RCC 7860 (cell line): ENCODE results near the gene UBR4.

Experiments used
- DNase-seq: peaks from one replicate; pipeline ENCODE4 v3.0.0-alpha.2; 2015; ENCODE audit warnings: low spot score
- FAIRE-seq: peaks from 2 replicates; lab custom pipeline; 2012; peaks lifted over from hg19 to GRCh38; lab: Jason Lieb, UNC

UBR4 gene

DNA sequence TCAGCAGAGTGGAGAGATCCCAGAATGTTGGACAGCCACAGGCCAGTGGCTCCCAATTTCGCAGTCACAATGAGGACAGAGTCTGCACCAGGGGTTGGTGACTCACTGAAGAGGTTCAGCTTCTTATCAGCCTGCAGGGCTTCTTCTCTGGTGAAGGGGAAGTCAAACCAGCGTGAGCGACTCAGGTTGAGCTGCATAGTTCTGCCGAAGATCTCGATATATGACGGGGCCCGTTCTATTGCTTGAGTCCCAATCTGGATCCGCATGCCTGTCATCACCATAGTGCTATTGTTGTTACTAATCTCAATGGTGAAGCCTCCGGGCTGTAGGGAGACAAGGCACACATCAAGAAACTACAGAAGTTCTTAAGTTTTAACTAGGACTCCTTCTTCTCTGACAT lies 58.5 kb downstream of the UBR4 start:
- DNase-seq, result no peak
- FAIRE-seq, result no peak

DNA sequence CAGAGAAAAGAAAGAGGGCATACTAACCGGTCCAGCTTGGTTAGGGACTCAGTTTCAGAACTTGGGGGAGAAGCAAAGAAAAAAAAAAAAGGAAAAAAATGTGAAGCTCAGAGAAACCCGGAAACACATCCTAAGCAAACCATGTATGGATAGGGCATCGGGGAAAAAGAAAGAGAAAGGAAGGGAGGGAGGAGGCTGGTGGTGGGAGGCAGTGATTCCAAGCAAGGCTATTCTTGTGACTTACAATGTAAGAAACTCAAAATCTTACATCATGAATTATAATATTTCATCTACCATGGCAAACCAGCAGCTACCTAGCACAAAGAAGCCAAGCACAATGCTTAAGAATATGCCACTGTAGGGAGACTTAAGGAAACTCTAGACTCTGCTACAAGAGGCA lies 60.3 kb downstream of the UBR4 start:
- FAIRE-seq (no peak), DNase-seq (no peak)

DNA sequence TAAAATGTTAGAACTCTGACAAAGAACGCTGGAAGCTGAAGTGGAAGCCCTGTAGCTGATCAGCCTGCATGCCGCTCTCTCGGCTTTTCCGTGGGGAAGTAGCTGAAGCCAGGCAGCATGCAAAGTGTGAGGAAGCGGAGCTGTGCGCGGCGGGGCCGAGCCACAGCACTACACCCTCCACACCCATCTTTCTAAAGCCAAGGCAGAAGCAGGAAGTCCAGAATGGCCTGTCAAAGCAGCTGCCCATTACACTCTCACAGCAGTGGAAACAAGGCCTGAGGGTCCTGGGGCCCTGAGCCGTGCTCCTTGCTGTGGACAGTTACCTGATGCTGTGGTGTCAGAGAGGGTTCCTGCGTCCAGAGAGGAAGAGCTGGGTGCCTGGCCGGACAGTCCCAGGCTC lies 69.6 kb downstream of the UBR4 start:
- DNase-seq (no peak), FAIRE-seq (no peak)

DNA sequence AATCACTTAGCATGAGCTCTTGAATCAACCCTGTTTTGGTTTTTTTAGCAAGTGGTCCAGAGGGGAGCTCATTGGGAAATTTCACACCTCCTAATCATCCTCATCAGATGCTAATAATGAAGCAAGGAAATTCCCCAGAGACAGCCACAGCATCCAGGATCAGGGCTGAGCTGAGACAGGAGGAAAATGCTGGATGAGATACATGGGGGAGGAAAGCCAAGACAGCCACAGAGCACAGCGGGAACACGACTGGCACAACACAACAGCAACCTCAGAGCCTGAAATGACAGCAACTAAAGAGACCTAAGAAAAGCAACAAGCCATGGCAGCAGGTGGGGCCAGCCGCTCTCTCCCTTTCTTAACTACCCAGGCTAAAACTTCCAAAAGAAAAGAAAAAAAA lies 70.4 kb downstream of the UBR4 start:
- FAIRE-seq (no peak), DNase-seq (no peak)

DNA sequence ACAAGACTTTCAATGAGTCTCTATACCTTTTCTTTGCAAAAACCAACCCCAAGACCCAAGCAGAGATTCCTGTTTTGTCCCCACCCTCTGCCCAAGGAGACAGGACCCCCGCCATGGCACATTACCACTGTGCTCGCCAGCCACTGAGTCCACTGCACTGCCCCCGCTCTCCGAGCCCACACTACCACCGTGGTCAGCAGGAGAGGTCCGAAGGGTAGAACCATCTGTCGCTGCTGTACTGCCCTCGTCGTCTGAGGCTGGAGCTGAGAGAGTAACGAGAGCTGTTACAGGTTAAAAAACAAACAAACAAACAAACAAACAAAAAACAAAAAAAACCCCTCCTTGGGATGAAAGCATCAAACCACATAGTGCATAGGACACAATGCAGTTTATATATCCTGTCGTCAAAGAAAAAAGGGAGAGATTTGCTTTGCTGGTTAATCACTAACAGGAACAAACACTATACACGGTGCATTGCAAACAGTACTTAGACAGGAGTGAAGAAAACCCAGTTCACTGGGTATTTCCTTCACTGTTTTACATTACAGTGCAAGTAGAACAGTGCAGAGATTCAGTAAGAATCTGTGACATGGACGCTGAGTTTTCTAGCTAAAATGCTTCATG lies 71.0 kb downstream of the UBR4 start:
- FAIRE-seq (no peak), DNase-seq (no peak)

DNA sequence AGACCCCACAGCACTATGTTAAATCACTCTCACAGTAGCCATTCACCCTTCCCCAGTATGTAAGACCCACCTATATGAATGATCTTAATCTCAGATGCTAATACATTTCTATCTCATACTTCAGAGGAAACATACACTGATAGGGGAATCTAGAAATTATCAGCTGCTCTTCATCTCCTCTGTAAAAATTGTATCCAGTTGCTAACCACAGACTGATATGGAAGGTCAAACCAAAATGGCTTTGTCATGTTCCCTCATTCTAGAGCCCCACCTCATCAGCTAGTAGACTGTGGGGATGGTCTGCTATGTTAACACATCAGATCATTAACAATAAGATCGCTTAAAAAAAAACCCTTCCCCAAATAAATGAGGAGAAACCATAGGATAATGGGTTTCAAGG lies 71.7 kb downstream of the UBR4 start:
- no peak for FAIRE-seq
- DNase-seq, result no peak

DNA sequence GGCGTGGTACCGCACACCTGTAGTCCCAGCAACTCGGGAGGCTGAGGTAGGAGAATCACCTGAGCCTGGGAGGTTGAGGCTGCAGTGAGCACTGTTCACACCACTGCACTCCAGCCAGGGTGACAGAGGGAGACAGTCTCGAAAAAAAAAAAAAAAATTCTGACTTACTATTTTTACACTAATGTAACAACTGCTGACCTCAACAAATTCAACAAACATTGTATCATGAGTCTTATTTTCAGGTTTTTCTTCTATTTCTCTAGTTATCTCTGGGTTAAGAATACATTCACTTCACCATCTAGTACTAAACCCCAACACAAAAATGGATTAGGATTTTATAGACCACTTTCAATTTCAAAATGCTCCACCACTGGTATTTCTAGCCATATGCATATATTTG lies 72.9 kb downstream of the UBR4 start:
- FAIRE-seq, result no peak

DNA sequence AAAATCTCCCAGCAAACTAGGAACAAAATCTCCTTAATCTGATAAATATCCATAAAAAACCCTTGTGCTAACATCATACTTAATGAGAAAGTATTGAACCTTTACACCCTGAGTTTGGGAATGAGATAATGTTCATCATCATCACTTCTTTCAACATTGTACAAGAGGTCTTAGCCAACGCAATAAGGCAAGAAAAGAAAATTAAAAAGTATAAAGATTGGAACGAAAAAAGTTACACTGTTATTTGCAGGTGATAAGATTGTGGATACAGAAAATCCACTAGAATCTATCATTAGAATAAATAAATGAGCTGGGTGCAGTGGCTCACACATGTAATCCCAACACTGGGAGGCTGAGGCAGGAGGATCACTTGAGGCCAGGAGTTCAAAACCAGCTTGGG lies 76.7 kb downstream of the UBR4 start:
- FAIRE-seq (no peak), DNase-seq (no peak)

More for the DNA sequence above, 72.9 kb downstream of the UBR4 start:
- DNase-seq, result no peak

DNA sequence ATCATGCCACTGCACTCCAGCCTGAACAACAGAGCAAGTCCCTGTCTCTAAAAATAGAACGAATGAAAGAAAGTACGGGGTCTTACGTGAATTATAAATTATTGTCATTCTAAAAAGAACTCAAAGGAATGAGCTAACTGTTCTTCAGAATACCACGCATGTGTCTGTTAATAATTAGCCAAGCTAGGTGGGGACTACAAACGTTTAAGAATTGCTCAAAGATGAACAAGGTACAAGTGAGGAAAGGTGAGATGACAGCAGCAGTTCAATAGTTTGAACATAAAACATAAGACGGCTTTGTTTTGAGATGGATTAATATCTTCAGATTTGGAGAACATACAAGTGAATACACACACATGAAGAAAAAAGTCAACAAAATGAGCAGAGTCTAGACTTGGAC lies 79.6 kb downstream of the UBR4 start:
- DNase-seq (no peak), FAIRE-seq (no peak)

DNA sequence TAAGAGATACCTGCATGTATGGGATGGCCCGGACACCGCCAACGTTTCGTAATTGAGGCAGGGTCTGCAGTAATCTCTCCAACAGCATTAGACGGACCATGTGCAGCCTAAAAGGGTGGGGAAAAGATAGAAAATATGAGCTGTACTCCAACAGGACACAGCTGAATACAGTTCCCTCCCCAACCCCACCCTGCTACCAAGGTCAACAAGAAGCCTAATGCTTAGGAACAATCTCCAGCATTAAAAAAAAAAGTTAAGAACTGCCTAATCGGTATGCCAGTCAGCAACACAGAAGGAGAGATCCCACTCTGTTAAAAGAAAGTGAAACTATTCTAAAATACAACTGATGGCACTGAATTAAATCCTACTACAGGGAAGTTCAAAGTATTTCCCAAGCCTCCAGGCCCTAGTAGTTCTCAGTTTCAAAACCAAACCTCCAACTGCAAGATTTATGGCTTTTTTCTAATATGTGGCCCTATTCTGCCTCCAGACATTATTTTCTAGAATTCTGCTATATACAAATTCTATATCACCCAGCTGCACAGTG lies 81.0 kb downstream of the UBR4 start:
- DNase-seq (no peak), FAIRE-seq (no peak)

DNA sequence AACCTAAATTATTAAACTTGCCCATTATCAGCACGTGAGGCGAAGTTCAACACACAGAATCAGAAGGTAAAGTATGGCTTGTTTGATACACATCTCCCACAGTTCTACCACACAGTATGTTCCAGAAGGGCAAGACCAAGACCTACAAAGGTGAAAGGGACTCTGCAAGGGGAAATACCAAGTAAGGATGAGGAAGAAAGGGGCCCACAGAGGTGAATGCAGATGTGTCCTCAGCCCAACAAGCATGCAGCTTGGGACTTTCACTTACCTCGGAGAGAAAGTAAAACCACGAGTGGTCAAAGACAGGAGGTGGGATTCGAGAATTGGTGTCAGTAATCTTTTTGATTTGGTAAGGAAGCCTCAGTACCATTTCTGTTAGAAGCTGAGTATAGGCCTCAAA lies 85.8 kb downstream of the UBR4 start:
- FAIRE-seq (no peak), DNase-seq (no peak)

DNA sequence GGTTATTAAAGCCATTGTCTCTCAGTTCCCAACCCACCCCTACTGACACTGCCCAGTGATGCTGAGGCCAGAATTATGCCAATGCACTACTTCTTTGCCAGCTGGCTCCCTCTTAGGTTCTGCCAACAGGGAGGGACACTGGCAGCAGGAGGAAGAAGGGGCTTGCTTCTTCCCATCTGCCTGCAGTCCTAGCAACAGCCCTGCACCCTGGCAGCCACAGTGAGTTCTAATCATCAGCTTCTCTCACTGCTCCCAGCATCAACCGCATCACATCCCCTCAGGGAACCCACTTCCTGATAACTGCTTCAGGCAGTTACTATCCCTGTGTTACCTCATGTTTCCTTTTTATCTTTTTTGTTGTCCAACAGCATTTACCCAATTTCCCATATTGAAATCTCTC lies 86.2 kb downstream of the UBR4 start:
- no peak for FAIRE-seq

DNA sequence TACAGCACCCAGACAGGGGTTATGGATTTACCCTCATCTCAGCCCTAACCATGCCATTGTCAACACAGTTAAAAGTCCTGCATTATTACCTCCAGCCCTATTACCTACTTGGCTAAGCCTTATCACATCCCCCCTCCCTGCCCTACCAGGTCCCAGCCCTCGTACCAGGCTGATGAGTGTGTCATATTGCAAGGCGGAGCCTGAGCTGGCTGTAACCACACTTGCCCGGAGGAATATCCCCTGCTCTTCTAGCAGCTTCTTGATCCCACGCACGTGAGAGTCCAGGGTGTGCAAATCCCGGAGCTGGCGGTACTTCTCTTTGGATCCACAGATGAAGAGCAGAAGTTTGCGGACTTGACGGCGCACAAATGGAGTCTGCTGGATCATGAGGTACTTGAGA lies 87.4 kb downstream of the UBR4 start:
- DNase-seq, result no peak
- FAIRE-seq, result no peak

More for the DNA sequence above, 86.2 kb downstream of the UBR4 start:
- no peak for DNase-seq

DNA sequence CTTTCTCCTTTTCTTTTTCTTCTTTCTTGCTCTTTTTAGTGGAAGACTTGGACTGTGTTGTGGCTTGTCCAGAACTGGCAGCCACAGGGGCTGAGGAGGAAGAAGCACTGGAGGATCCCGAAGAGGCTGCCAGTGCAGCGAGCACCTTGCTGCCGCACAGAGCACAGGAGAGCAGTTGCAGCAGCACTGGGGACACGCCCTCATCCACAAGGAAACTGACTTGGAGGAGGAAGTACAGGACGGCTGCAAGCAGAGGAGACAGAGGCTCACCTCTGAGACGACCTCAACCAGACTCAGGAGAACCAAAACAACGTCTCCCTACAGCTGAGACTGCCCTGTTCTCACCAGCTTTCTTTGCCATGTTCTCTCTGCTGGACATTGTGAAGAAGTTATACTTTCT lies 88.9 kb downstream of the UBR4 start:
- DNase-seq, result no peak
- no peak for FAIRE-seq

DNA sequence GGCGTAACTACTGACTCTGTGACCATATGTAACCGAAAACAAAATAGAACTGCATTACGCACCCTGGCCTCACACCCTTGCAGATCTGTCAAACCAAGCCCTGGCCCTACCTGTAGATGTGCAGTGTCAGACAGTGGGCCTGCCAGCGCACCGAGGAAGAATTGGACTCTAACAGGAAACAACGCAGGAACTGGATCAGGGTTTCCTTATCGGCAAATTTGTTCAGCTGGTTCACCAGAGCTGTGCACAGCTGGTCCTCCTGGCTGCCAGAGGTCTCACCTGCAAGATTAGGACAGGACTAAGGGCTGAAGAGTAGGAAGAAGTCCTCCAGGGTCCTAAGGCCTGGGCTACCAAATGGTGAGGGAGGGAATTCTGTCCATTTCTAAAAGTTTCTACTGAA lies 90.0 kb downstream of the UBR4 start:
- no peak for FAIRE-seq
- no peak for DNase-seq

DNA sequence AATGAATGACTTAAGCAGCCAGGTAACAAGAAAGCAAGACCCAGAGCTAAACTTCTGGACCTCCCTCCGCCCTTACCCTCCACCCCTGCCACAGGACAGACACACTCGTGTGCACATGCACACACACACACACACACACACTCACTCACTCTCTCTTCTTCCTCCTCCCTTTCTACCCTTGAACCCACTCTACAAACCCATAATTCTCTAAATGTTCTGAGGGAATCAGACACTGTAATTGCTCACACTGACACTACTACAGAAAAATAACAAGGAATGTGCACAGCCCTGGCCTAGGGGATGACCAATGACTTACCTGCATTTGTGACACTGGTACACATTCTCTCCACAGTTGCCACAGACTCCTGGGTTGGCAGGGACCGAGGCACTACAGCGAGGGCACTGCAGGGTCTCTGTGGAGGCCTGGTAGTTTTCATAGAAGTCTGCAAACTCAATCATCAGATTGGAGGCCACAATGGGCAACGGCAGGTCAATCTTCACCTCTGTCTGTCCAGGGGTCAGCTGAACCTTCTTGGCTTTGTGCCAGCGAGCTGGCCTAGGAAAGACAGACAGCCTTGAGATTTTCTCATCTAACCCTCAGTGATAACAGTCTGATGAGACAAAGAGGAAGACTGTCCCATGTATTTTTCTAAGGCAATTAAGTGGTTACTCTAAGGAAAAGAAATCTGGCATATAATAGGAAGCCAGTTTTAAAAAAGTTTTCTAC lies 94.8 kb downstream of the UBR4 start:
- FAIRE-seq (no peak), DNase-seq (no peak)

DNA sequence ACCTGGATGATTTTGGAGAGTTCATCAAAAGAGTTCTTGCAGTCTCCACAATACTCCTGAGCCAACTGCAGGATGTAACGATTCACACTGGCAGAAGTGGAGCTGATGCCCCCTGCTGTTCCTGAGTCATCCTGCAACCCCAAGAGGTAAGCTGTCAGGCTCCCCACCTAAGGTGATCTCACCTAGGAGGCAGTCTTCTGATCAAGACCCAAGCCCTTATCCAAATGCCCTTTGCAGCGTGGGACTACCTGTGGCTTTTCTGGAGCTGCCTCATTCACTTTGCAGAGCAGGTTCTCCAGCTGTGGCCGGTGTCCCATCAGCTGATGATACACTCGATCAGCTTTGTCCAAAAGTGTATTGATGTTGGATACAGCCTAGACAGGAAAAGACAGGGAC lies 96.4 kb downstream of the UBR4 start:
- DNase-seq (peak; percentile 55), FAIRE-seq (no peak)

DNA sequence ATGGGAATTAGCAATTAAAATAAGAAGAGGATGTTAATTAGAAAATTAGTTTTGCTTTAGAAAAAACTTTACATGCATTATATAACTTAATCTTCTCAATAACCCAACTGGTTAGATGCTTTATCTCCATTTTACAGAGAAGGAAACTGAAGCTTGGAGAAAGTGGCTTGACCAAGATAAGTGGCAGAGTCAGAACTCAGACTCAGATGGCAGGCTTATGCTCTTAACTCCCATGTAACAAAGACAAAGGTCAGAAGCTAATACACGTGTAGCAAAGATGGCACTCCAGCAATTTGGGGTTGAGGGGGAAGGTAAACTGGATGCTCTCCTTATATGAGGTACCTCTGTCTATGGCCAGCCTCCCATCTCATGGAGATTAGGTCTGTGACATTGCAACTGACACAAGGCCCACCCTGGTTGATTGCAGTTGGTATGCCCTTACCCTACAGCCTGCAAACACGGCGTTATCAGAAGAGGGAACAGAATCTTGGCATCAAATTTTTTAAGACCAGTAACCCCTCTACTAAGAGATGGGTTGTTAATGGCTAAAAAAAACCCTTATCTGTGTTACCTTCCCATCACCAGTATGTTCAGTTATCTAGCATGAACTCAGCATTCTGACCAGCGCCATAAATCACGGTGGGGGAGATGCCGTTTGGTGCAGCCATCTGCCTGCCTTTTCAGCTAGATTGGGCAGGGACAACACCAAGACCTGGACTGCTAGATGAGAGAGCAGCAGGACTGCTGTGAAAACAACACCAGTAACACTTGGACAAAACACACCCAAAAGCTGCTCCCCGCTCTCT lies 97.0 kb downstream of the UBR4 start:
- no peak for FAIRE-seq
- DNase-seq, result no peak

DNA sequence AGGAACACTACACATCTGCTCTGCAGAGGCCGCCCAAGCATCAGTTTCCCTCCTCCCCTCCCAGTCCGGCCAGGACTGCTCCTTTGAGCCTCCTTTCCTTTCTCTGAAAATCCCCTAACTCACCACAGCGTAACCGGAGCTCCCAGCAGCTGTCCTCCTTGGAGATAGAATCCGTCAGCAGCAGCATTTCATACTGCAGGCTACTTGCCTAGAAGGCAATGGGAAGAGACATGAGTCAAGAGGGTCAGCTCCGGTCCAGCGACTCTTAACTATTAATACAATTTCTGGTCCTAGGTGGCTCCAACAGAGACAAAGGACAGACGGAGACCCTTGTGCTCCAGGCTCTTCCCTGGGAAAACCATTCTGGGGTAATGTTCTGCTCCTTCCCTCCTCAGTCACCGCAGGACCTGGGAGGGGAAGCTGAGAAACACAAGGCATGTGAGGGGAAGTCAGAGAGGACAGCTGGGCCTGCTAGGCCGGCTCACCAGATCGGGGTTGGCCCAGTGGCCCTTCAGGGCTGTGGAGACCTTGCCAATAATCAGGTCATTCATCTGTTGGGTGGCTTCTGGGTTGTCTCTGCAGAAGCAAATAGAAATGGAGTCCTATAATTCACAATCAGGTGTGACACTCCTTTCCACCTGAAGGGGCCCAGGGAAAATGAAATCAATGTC lies 99.7 kb downstream of the UBR4 start:
- DNase-seq (peak; percentile 94), FAIRE-seq (peak; percentile 96)

DNA sequence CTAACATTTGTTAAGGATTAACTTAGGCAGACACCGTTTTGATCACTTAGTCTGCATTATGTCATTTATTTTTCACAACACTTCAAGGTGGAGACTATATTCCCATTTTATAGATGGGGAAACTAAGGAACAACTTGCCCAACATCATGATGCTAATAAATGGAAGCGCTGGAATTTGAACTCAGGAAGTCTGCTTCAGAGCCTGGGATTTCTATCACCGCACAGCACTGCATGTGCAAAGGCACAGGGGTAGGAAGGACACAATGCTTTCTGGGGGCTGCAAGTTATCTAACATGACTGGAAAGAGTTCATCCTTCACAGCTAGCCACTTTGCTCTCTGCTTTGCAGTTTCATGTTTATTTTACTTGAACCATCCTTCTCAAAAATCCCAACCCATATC lies 100.5 kb downstream of the UBR4 start:
- no peak for DNase-seq
- FAIRE-seq, result no peak

DNA sequence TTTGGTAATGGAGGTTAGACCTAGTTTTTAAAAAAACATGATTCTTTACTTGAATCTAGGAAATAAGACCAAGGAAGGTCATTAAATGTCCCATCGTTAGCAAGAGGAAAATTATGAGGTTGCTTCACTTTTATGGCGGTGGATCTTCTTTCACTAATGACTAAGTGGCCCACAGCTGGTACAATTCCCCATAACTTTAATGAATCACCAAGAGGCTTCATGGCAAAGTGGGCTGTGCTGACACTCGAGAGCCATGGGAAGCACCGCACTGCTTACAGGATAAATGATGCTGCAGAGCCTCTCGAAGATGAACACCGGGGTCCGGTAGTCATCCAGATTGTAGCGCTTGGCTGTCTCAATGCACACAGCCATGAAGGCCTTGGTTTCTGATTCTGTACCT lies 108.8 kb downstream of the UBR4 start:
- no peak for DNase-seq
- no peak for FAIRE-seq
